ENCODE measurements around the gene ANKRD33. TPM values are rescaled to one million over a fixed set of nuclear protein-coding genes. Genes with fewer than 3 reads are reported as not detected.

The ANKRD33 gene
- total RNA-seq, 2 experiments from 2014 or later: not detected

DNA sequence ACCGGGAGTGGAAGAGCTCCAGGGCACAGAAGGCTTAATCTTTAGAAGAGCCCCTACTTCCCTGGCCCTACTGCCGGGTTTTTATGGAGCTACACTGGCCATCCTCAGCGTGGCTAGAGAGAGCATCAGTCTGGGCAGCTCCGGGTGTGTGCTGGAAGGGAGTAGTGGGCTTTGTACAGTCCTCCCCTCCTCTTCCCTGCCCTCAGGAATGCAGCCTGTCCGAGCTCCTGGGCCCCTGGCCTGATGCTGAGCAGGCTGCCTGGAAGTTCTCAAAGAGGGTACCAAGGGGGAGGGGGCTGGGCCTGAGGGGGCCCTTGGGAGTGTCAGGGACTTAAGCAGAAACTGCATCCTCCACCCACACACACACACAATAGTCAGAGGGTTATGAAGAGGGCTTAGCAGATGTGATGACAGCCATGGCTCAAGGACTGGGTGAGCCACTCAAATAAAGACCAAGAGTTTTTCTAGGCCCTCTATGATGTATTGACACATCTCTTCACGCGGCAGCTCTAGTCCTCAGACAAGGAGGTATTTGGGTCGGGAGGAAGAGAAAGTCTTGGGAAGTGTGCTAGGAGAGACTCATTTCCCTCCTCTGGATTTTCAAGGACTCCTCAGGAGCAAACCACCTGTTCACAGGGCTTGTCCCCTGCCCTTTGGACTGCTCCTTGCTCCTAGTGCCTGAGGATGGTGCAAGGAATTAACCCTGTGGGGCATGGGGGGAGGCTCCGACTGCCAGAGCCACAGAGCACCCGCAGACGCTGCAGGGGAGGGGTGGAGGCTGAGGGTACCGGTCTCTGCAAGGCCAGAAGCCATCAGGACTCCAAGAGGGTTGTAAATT is 22.9 kb upstream of the ANKRD33 start:
- DNase-seq: no peak
- Mint-ChIP-seq H3K36me3 (ENCODE audit: low read depth) (no peaks in the 10 kb centered on the region), H3K27me3 (ENCODE audit: low read depth) (peaks cover 58% of the 10 kb centered on the region), H3K9me3 (no peaks in the 10 kb centered on the region), H3K4me3 (peak overlapping the region; percentile 52), H3K4me1 (ENCODE audit: low read depth) (peaks cover 21% of the 10 kb centered on the region), H3K27ac (no peak overlapping the region)
- CTCF ChIA-PET: interaction anchor here (1.0 kb wide), 1 partner anchor 10 kb away, joined by 3 read pairs; no protein-coding TSS in a partner anchor
- intact Hi-C loops (cut with micrococcal nuclease): loop anchor here (5.0 kb wide), 1 partner anchor 273 kb away; the partner anchor contains the start of gene SCN8A

DNA sequence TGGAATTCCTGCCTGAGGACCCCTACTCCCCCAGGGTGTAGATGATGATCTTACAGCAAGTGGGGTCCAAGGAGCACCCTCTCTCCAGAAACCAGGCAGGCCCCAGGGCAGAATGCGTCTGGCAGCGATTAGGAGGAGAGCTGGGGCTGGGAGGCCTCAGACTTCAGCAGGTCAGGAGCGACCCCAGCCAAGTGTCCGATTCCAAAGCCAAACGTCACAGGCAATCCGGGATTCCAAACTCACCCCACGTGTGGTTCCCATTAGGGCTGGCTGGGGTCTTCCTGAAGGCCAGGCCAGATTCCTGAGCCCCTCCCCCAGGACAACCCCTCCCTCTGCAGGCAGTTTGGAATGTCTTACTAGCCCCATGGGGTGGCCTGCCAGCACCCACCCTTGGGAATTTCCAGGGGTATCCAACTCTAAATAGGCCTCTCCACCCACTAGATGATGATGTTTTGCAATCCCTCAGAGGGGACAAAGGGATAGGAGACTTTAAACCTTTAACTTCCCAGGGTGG is 22.1 kb upstream of the ANKRD33 start:
- Mint-ChIP-seq H3K4me3 (no peak overlapping the region), H3K4me1 (ENCODE audit: low read depth) (peaks cover 24% of the 10 kb centered on the region), H3K9me3 (no peaks in the 10 kb centered on the region), H3K27me3 (ENCODE audit: low read depth) (peaks cover 61% of the 10 kb centered on the region), H3K27ac (no peak overlapping the region), H3K36me3 (ENCODE audit: low read depth) (no peaks in the 10 kb centered on the region)
- intact Hi-C loops (cut with micrococcal nuclease): loop anchor here (5.0 kb wide), 1 partner anchor 274 kb away; the partner anchor contains the start of gene SCN8A
- CTCF ChIA-PET: no interaction called here
- DNase-seq: no peak

DNA sequence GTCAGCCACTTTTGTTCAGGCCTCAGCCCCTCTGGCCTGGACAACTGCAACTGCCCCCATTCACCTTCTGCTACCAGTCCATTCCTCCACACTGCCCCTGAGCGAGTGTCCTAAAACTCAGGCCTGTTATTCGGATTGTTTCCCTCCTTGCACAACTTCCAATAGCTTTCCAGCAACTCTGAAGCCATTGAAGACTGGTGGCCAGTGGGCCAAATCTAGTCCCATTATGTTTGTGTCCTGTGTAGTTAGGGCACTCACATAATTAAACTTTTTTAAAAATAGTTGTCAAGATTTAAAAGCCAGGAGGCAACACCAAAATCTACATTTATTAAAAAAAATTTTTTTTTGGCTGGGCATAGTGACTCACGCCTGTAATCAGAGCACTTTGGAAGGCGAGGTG is 21.6 kb upstream of the ANKRD33 start:
- CTCF ChIA-PET: interaction anchor here (0.7 kb wide), 1 partner anchor 47 kb away, joined by 3 read pairs; no protein-coding TSS in a partner anchor
- Mint-ChIP-seq H3K4me1 (ENCODE audit: low read depth) (peaks cover 24% of the 10 kb centered on the region), H3K36me3 (ENCODE audit: low read depth) (no peaks in the 10 kb centered on the region), H3K9me3 (no peaks in the 10 kb centered on the region), H3K4me3 (no peak overlapping the region), H3K27me3 (ENCODE audit: low read depth) (peaks cover 64% of the 10 kb centered on the region), H3K27ac (no peak overlapping the region)
- intact Hi-C loops (cut with micrococcal nuclease): loop anchor here (5.0 kb wide), 1 partner anchor 274 kb away; the partner anchor contains the start of gene SCN8A
- no peak for DNase-seq

DNA sequence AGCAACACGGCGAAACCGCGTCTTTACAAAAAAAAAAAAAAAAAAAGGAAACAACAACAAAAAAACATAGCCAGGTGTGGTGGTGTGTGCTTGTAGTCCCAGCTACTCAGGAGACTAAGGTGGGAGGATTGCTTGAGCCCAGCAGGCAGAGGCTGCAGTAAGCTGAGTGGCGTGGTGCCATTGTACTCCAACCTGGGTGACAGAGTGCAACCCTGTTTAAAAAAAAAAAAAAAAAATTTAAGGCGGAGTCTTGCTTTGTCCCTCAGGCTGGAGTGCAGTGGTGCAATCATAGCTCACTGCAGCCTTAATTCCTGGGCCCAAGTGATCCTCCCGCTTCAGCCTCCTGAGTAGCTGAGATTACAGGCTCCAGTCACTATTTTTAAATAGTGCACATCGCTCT is 21.1 kb upstream of the ANKRD33 start:
- H3K27ac Mint-ChIP-seq: no peak overlapping the region
- H3K4me3 Mint-ChIP-seq: no peak overlapping the region
- DNase-seq: no peak
- CTCF ChIA-PET: interaction anchor here (0.6 to 0.7 kb wide), 2 partner anchors 17 to 47 kb away, joined by 3 read pairs; no protein-coding TSS in a partner anchor
- intact Hi-C loops (cut with micrococcal nuclease): loop anchor here (5.0 kb wide), 1 partner anchor 274 kb away; the partner anchor contains the start of gene SCN8A
- peaks cover 24% of the 10 kb centered on the region for H3K4me1 Mint-ChIP-seq (ENCODE audit: low read depth)
- H3K9me3 Mint-ChIP-seq: no peaks in the 10 kb centered on the region
- H3K27me3 Mint-ChIP-seq (ENCODE audit: low read depth): peaks cover 64% of the 10 kb centered on the region
- H3K36me3 Mint-ChIP-seq (ENCODE audit: low read depth): no peaks in the 10 kb centered on the region

DNA sequence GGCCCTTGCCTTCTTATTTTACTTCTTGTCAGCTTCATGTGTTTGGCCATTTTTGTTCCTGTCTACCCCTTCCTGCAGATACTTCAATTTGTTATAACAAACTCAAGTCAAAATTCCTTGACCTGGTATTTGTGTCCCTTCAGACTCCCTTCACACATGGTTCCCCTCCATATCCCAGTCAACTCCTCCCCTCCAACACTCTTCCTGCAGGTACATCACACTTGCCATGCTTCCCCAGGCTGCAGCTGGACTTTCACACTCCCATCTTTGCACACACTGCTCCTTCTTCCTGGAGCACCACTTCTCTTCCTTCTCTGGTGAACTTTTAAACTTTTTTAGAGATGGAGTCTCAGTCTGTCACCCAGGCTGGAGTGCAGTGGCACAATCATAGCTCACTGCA is 20.5 kb upstream of the ANKRD33 start:
- CTCF ChIA-PET: interaction anchor here (0.6 to 1.1 kb wide), 3 partner anchors 18 to 127 kb away, joined by 3 to 5 read pairs (median 3); no protein-coding TSS in a partner anchor
- H3K9me3 Mint-ChIP-seq: no peaks in the 10 kb centered on the region
- peaks cover 58% of the 10 kb centered on the region for H3K27me3 Mint-ChIP-seq (ENCODE audit: low read depth)
- H3K36me3 Mint-ChIP-seq (ENCODE audit: low read depth): no peaks in the 10 kb centered on the region
- DNase-seq: no peak
- H3K27ac Mint-ChIP-seq: no peak overlapping the region
- intact Hi-C loops (cut with micrococcal nuclease): loop anchor here (5.0 kb wide), 1 partner anchor 275 kb away; the partner anchor contains the start of gene SCN8A
- H3K4me3 Mint-ChIP-seq: no peak overlapping the region
- peaks cover 24% of the 10 kb centered on the region for H3K4me1 Mint-ChIP-seq (ENCODE audit: low read depth)

DNA sequence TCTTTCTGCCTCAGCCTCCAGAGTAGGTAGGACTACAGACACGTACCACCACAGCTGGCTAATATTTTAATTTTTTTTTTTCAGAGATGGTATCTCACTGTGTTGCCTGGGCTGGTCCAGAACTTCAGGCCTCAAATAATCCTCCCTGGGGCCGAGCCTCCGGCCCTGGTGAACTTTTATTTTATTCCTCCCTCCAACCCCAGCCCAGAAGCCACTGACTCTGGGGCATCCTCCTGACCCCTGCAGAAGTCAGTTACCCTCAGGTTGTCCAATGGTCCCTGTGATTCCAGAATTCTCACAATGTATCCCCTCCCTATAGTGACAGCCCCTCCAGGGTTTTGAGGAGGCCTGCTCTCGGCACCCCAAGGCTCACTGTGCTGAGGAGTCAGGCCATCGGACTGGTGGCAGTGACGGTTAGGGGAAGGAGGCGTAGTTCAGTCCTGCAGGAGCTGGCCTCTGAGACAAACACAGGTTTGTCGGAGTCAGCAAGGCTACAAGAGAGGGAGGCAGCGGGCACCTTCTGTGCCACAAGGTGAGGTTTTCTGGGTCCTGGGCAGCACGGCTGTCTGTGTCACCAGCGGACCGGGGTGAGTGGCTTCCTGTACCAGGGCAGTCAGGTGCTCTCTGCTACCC is 20.0 kb upstream of the ANKRD33 start:
- intact Hi-C loops (cut with micrococcal nuclease): loop anchor here (5.0 kb wide), 1 partner anchor 276 kb away; the partner anchor contains the start of gene SCN8A
- Mint-ChIP-seq H3K27ac (no peak overlapping the region), H3K9me3 (no peaks in the 10 kb centered on the region), H3K27me3 (ENCODE audit: low read depth) (peaks cover 54% of the 10 kb centered on the region), H3K36me3 (ENCODE audit: low read depth) (no peaks in the 10 kb centered on the region), H3K4me3 (no peak overlapping the region), H3K4me1 (ENCODE audit: low read depth) (peaks cover 24% of the 10 kb centered on the region)
- no peak for DNase-seq
- CTCF ChIA-PET: interaction anchor here (0.7 to 1.1 kb wide), 2 partner anchors 21 to 126 kb away, joined by 3 to 5 read pairs; no protein-coding TSS in a partner anchor

DNA sequence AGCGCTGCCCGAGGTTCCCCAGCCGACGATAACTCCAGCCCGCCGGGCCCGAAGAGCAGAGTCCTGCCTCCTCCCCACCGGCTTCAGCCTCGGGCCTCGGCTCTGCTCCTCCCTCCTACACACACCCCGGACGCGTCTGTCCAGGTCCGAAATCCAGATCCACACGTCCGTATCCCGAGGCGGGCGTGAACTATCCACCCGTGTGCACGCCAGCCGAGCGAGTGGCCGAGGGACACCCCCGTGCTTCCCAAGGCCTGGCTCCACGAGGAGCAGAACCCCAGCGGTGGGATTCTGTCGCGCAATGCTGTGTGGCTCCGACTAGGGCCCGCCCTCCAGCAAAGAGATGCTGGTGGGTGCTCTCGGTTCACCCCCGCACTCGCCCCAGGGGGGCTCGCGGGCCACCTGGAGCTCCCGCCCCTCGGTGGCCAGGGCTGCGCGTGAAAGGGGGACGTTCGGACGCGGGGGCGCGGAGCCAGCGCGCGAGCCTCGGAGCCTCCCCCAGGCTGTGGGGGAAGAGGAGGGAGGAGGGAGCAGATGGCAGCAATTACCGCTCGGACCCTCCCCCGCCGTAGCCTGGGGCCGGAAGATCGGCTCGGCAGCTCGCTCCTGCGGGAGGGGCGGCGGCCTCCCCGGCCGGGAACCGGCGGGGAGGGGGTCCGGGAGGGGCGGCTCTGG is 18.9 kb upstream of the ANKRD33 start:
- no peak overlapping the region for H3K4me3 Mint-ChIP-seq
- no peaks in the 10 kb centered on the region for H3K36me3 Mint-ChIP-seq (ENCODE audit: low read depth)
- H3K9me3 Mint-ChIP-seq: no peaks in the 10 kb centered on the region
- H3K4me1 Mint-ChIP-seq (ENCODE audit: low read depth): peaks cover 19% of the 10 kb centered on the region
- CTCF ChIA-PET: interaction anchor here (0.5 kb wide), 1 partner anchor 248 kb away, joined by 3 read pairs; no protein-coding TSS in a partner anchor
- intact Hi-C loops (cut with micrococcal nuclease): loop anchor here (5.0 kb wide), 1 partner anchor 277 kb away; the partner anchor contains the start of gene SCN8A
- no peak overlapping the region for H3K27ac Mint-ChIP-seq
- no peak for DNase-seq
- H3K27me3 Mint-ChIP-seq (ENCODE audit: low read depth): peaks cover 48% of the 10 kb centered on the region

DNA sequence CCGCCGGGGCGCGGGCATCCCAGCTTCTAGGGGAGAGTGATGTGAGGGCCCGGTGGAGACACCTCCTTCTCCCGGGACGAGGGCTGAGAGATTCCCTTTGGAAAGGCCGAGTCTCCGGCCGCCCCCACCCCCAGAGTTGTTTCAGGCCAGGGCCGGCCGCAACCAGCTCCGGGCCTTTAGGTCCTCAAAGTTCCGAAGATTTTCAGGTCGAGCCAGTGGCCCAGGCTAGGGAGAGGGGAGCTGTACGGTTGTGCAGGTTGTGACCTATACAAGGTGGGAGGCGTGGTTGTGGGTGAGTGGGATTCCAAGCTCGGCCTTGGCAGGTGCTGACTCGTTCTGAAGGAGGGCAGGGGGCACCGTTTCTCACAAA is 18.4 kb upstream of the ANKRD33 start:
- Mint-ChIP-seq H3K9me3 (no peaks in the 10 kb centered on the region), H3K36me3 (ENCODE audit: low read depth) (no peaks in the 10 kb centered on the region), H3K4me1 (ENCODE audit: low read depth) (peaks cover 16% of the 10 kb centered on the region), H3K27ac (no peak overlapping the region), H3K4me3 (no peak overlapping the region), H3K27me3 (ENCODE audit: low read depth) (peaks cover 46% of the 10 kb centered on the region)
- no peak for DNase-seq
- CTCF ChIA-PET: interaction anchor here (1.2 kb wide), 1 partner anchor 10 kb away, joined by 3 read pairs; no protein-coding TSS in a partner anchor
- intact Hi-C loops (cut with micrococcal nuclease): loop anchor here (5.0 kb wide), 1 partner anchor 277 kb away; the partner anchor contains the start of gene SCN8A

DNA sequence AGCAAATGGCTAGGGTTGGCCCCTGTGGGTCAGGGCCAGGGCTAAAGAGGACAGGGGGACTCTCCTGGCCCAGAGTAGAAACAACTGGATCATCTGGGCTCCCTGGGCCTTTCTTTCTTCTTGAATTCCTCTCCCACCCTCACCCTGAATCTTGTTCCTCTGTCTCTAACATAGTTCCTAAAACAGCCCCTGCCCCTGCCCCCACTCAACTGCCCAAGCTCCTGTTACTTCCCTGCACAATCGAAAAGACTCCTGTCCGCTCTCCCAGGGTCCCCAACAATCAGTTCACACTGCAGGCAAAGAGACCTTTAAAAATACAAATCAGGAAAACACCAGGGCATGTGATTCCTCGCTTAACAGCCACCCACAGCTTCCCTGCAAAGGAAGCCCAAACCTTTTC is 18.0 kb upstream of the ANKRD33 start:
- Mint-ChIP-seq H3K4me3 (no peak overlapping the region), H3K9me3 (no peaks in the 10 kb centered on the region), H3K27ac (no peak overlapping the region), H3K27me3 (ENCODE audit: low read depth) (peaks cover 42% of the 10 kb centered on the region), H3K36me3 (ENCODE audit: low read depth) (no peaks in the 10 kb centered on the region), H3K4me1 (ENCODE audit: low read depth) (peaks cover 14% of the 10 kb centered on the region)
- no peak for DNase-seq
- CTCF ChIA-PET: interaction anchor here (1.2 kb wide), 1 partner anchor 9 kb away, joined by 3 read pairs; no protein-coding TSS in a partner anchor
- intact Hi-C loops (cut with micrococcal nuclease): loop anchor here (5.0 to 10.0 kb wide), 2 partner anchors 195 to 278 kb away; partner anchors contain the start of gene SCN8A

DNA sequence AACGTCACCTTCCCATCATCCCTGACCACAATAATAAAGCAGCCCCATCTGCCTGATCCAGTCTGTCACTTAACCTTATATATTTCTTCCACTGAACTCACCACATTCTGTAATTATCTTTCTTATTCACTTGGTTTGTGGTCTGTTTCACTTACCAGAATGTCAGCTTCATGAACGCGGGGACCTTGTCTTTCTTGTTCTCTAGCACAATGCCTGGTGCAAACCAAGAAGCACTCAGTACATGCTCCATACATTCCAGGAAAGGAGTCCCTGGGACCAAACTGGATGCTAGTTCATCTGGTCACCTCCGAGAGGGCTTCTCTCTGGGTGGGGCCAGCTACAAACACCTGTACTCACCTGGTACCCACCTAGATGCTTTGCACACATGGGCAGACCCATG is 17.4 kb upstream of the ANKRD33 start:
- Mint-ChIP-seq H3K36me3 (ENCODE audit: low read depth) (no peaks in the 10 kb centered on the region), H3K27me3 (ENCODE audit: low read depth) (peaks cover 37% of the 10 kb centered on the region), H3K4me3 (no peak overlapping the region), H3K4me1 (ENCODE audit: low read depth) (peaks cover 14% of the 10 kb centered on the region), H3K27ac (no peak overlapping the region), H3K9me3 (no peaks in the 10 kb centered on the region)
- intact Hi-C loops (cut with micrococcal nuclease): loop anchor here (10.0 kb wide), 1 partner anchor 196 kb away; no protein-coding TSS in a partner anchor
- DNase-seq: no peak
- CTCF ChIA-PET: interaction anchor here (1.2 kb wide), 1 partner anchor 9 kb away, joined by 3 read pairs; no protein-coding TSS in a partner anchor

DNA sequence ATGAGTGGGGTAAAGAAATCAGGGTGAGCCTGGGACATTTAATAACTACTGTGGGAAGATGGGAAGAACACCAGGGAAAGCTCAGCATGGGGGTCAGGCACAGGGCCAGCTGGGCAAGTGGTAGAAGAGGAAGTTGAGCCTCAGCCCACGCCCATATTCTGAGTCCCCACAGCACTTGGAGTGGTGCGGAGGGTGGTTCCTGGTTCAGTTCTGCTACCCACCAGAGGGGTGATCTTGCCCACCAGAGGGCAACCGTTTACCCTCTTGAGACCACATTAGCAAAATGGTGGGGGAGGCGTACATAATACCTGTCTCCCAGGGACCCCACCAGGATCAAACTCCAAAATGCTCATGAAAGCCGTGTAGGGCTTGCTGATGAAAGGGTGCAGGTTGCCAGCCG is 16.8 kb upstream of the ANKRD33 start:
- DNase-seq: no peak
- peaks cover 14% of the 10 kb centered on the region for H3K4me1 Mint-ChIP-seq (ENCODE audit: low read depth)
- no peaks in the 10 kb centered on the region for H3K36me3 Mint-ChIP-seq (ENCODE audit: low read depth)
- peaks cover 34% of the 10 kb centered on the region for H3K27me3 Mint-ChIP-seq (ENCODE audit: low read depth)
- no peak overlapping the region for H3K4me3 Mint-ChIP-seq
- no peaks in the 10 kb centered on the region for H3K9me3 Mint-ChIP-seq
- CTCF ChIA-PET: no interaction called here
- intact Hi-C loops (cut with micrococcal nuclease): loop anchor here (10.0 kb wide), 1 partner anchor 196 kb away; no protein-coding TSS in a partner anchor
- H3K27ac Mint-ChIP-seq: no peak overlapping the region
